Retinal pigment epithelial cell (primary cell): Measurements from ENCODE around the gene PSPC1.
"Not testable (repeated sequence)": the region's sequence is repeated elsewhere in the genome, so short reads cannot be mapped to it uniquely, and the experiment has no call there.

Experiments
- DNase-seq: peaks from one replicate; pipeline ENCODE4 v3.0.0-alpha.2; 2010; ENCODE audit warnings: low read depth
- H3K4me3 ChIP-seq: 2 replicates; pipeline ENCODE4 v1.5.1; 2011; ENCODE audit warnings: mild to moderate bottlenecking, low read length, control low read depth, moderate library complexity
- CTCF ChIP-seq: conservative IDR thresholded peaks from 2 replicates; pipeline ENCODE4 v1.5.1; 2011; ENCODE audit warnings: low read depth, low read length, control low read depth, inconsistent platforms

Gene PSPC1

GRCh38 chr13:19695829-19696228 lies 86.9 kb downstream of the PSPC1 start:
- H3K4me3 ChIP-seq: no peak overlapping the region
- TF ChIP-seq CTCF: no peak
- DNase-seq: no peak

GRCh38 chr13:19695428-19695827 lies 87.3 kb downstream of the PSPC1 start:
- DNase-seq: no peak
- TF ChIP-seq CTCF: no peak
- H3K4me3 ChIP-seq: no peak overlapping the region

- DNase-seq: peak; percentile 24
- H3K4me3 ChIP-seq: not testable (repeated sequence)
Observed at GRCh38 chr13:19691447-19691846, 91.3 kb downstream of the PSPC1 start.

GRCh38 chr13:19685437-19685836 lies 97.3 kb downstream of the PSPC1 start:
- no peak for TF ChIP-seq CTCF
- no peak for DNase-seq
- no peak overlapping the region for H3K4me3 ChIP-seq

GRCh38 chr13:19685034-19685433 lies 97.7 kb downstream of the PSPC1 start:
- H3K4me3 ChIP-seq: no peak overlapping the region
- TF ChIP-seq CTCF: no peak
- no peak for DNase-seq

GRCh38 chr13:19681517-19681916 lies 101.2 kb downstream of the PSPC1 start:
- no peak overlapping the region for H3K4me3 ChIP-seq
- no peak for TF ChIP-seq CTCF
- DNase-seq: no peak

GRCh38 chr13:19680751-19681150 lies 102.0 kb downstream of the PSPC1 start:
- no peak overlapping the region for H3K4me3 ChIP-seq
- TF ChIP-seq CTCF: no peak
- DNase-seq: no peak

- no peak for TF ChIP-seq CTCF
- no peak overlapping the region for H3K4me3 ChIP-seq
- DNase-seq: no peak
Observed at GRCh38 chr13:19676168-19676567, 106.6 kb downstream of the PSPC1 start.
